ENCODE data around the gene RAB1B. TPM values are rescaled to one million over a fixed set of nuclear protein-coding genes. Genes with fewer than 3 reads are reported as not detected.
"Not testable (repeated sequence)": the region's sequence is repeated elsewhere in the genome, so short reads cannot be mapped to it uniquely, and the experiment has no call there.

The RAB1B gene
- total RNA-seq, 1 donor from 2014 or later, result 85.4 TPM

GRCh38 chr11:66251809-66252208 lies 16.6 kb upstream of the RAB1B start:
- DNase-seq, result no peak
- TF ChIP-seq, protein P1, sequence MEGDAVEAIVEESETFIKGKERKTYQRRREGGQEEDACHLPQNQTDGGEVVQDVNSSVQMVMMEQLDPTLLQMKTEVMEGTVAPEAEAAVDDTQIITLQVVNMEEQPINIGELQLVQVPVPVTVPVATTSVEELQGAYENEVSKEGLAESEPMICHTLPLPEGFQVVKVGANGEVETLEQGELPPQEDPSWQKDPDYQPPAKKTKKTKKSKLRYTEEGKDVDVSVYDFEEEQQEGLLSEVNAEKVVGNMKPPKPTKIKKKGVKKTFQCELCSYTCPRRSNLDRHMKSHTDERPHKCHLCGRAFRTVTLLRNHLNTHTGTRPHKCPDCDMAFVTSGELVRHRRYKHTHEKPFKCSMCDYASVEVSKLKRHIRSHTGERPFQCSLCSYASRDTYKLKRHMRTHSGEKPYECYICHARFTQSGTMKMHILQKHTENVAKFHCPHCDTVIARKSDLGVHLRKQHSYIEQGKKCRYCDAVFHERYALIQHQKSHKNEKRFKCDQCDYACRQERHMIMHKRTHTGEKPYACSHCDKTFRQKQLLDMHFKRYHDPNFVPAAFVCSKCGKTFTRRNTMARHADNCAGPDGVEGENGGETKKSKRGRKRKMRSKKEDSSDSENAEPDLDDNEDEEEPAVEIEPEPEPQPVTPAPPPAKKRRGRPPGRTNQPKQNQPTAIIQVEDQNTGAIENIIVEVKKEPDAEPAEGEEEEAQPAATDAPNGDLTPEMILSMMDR (IDR thresholded peaks at IDR 0.05; ENCODE audit: partially characterized antibody, unreplicated experiment), result no peak
- Mint-ChIP-seq H3K36me3 (ENCODE audit: unreplicated experiment) (peaks cover 10% of the 10 kb centered on the region), H3K27me3 (ENCODE audit: unreplicated experiment) (peaks cover 9% of the 10 kb centered on the region), H3K27ac (ENCODE audit: unreplicated experiment) (no peak overlapping the region), H3K4me1 (ENCODE audit: low read depth, unreplicated experiment) (peaks cover 16% of the 10 kb centered on the region), H3K4me3 (ENCODE audit: unreplicated experiment) (no peak overlapping the region), H3K9me3 (ENCODE audit: unreplicated experiment) (peaks cover 4% of the 10 kb centered on the region)

GRCh38 chr11:66253081-66253480 lies 15.4 kb upstream of the RAB1B start:
- Mint-ChIP-seq H3K27me3 (ENCODE audit: unreplicated experiment) (peaks cover 10% of the 10 kb centered on the region), H3K27ac (ENCODE audit: unreplicated experiment) (peak overlapping the region; percentile 93), H3K4me3 (ENCODE audit: unreplicated experiment) (peak overlapping the region; percentile 78), H3K36me3 (ENCODE audit: unreplicated experiment) (peaks cover 10% of the 10 kb centered on the region), H3K4me1 (ENCODE audit: low read depth, unreplicated experiment) (peaks cover 16% of the 10 kb centered on the region)
- not testable (repeated sequence) for H3K9me3 Mint-ChIP-seq (ENCODE audit: unreplicated experiment); DNase-seq

DNA sequence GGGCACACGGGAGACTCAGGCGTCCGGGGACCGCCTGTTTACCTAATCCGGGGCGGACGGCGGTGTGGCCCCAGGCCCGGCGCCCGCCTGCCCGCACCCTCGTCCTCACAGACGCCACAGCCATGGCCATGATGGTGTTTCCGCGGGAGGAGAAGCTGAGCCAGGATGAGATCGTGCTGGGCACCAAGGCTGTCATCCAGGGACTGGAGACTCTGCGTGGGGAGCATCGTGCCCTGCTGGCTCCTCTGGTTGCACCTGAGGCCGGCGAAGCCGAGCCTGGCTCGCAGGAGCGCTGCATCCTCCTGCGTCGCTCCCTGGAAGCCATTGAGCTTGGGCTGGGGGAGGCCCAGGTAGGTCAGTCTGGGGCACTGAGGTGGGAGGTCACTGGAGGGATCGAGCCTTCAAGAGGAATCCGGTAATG lies 10.0 kb upstream of the RAB1B start:
- H3K4me3 Mint-ChIP-seq (ENCODE audit: unreplicated experiment), result peak overlapping the region; percentile 79
- H3K27ac Mint-ChIP-seq (ENCODE audit: unreplicated experiment), result no peak overlapping the region
- H3K27me3 Mint-ChIP-seq (ENCODE audit: unreplicated experiment), result peaks cover 14% of the 10 kb centered on the region
- H3K4me1 Mint-ChIP-seq (ENCODE audit: low read depth, unreplicated experiment), result peaks cover 15% of the 10 kb centered on the region
- H3K36me3 Mint-ChIP-seq (ENCODE audit: unreplicated experiment), result peaks cover 8% of the 10 kb centered on the region
- TF ChIP-seq, protein P1 (IDR thresholded peaks at IDR 0.05; ENCODE audit: partially characterized antibody, unreplicated experiment), result no peak
- peaks cover 7% of the 10 kb centered on the region for H3K9me3 Mint-ChIP-seq (ENCODE audit: unreplicated experiment)
- DNase-seq, result no peak

DNA sequence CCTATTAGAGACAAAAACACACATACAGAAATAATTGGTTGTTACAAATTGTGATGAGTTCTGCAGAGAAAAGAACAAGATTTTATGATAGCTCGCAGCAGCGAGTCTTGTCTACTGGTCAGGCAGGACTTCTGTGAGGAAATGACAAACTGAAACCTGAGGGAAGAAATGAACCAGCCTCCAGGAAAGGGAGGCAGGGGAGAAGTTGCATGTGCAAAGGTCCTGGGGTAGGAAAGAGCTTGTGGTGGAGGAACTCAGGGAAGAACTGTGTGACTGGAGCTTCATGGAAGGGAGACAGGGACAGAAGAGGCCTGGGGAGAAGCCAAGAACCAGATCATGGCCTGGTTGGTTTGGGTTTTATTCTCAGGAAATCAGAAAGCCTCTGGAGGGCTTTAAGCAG lies 9.2 kb upstream of the RAB1B start:
- Mint-ChIP-seq H3K27me3 (ENCODE audit: unreplicated experiment) (peaks cover 14% of the 10 kb centered on the region), H3K4me1 (ENCODE audit: low read depth, unreplicated experiment) (peaks cover 13% of the 10 kb centered on the region), H3K36me3 (ENCODE audit: unreplicated experiment) (peaks cover 8% of the 10 kb centered on the region), H3K4me3 (ENCODE audit: unreplicated experiment) (peak overlapping the region; percentile 79), H3K27ac (ENCODE audit: unreplicated experiment) (peak overlapping the region; percentile 66), H3K9me3 (ENCODE audit: unreplicated experiment) (peaks cover 8% of the 10 kb centered on the region)
- DNase-seq, result no peak
- TF ChIP-seq, protein P1 (IDR thresholded peaks at IDR 0.05; ENCODE audit: partially characterized antibody, unreplicated experiment), result no peak

DNA sequence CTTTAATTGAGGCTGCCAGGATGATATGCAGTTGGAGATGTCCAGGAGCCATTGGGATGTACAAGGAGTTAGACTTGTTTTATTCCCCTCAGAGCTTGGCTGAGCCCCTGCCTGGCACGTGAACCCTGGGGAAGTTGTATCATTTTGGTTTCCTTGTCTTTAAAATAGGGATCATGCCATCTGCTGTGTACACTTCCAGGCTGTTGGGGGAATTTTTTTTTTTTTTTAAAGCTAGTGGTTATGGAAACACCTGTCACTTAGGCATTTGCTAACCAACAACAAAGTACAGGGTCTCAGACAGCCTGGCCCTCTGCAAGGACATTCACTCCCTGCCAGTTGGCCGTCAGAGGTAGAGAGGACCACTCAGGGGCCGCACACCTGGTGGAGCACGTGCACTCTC lies 8.5 kb upstream of the RAB1B start:
- TF ChIP-seq, protein P1 (IDR thresholded peaks at IDR 0.05; ENCODE audit: partially characterized antibody, unreplicated experiment), result no peak
- peaks cover 14% of the 10 kb centered on the region for H3K27me3 Mint-ChIP-seq (ENCODE audit: unreplicated experiment)
- peaks cover 13% of the 10 kb centered on the region for H3K4me1 Mint-ChIP-seq (ENCODE audit: low read depth, unreplicated experiment)
- peak overlapping the region; percentile 62 for H3K27ac Mint-ChIP-seq (ENCODE audit: unreplicated experiment)
- H3K4me3 Mint-ChIP-seq (ENCODE audit: unreplicated experiment), result peak overlapping the region; percentile 79
- H3K9me3 Mint-ChIP-seq (ENCODE audit: unreplicated experiment), result peaks cover 9% of the 10 kb centered on the region
- H3K36me3 Mint-ChIP-seq (ENCODE audit: unreplicated experiment), result peaks cover 8% of the 10 kb centered on the region
- DNase-seq, result no peak
